ENCODE measurements around the gene PRELID1.

- TF ChIP-seq POLR2A (IDR thresholded peaks at IDR 0.05; ENCODE audit: low read length): no peak
- no peak for TF ChIP-seq GATA1 (IDR thresholded peaks at IDR 0.05; ENCODE audit: low read depth, low read length)
Measured at GRCh38 chr5:177290816-177291596, 12.6 kb upstream of the PRELID1 start.
